Effector CD4-positive, alpha-beta T cell (primary cell): ENCODE data around the gene C20orf144.

ENCODE experiments used
- DNase-seq: peaks from one replicate; pipeline ENCODE4 v3.0.0-alpha.2; 2020

The C20orf144 gene

DNA sequence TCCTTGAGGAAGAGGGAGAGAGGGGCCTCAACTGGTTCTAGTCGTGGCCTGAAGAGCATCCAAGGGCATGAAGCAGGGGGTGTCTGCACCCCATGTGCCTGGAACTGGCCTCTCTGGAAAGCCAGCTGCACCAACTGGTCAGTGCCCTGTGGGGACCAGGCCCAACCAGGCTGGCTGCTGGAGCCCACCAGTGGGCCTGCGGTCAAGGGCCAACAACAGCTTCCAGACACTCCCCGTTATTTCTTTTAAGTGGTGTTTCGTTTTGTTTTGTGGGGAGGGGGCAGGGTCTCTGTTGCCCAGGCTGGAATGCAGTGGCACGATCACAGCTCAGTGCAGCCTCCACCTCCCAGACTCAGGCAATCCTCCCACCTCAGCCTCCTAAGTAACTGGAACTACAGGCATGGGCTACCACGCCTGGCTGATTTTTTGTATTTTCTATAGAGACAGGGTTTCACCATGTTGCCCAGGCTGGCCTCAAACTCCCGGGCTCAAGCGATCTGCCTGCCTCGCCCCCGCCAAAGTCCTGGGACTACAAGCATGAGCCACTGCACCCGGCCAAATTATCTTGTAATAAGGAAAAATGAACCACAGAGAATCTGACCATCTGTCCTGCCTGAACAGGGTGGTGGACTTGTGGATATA, 11.9 kb upstream of the C20orf144 start:
- no peak for DNase-seq

DNA sequence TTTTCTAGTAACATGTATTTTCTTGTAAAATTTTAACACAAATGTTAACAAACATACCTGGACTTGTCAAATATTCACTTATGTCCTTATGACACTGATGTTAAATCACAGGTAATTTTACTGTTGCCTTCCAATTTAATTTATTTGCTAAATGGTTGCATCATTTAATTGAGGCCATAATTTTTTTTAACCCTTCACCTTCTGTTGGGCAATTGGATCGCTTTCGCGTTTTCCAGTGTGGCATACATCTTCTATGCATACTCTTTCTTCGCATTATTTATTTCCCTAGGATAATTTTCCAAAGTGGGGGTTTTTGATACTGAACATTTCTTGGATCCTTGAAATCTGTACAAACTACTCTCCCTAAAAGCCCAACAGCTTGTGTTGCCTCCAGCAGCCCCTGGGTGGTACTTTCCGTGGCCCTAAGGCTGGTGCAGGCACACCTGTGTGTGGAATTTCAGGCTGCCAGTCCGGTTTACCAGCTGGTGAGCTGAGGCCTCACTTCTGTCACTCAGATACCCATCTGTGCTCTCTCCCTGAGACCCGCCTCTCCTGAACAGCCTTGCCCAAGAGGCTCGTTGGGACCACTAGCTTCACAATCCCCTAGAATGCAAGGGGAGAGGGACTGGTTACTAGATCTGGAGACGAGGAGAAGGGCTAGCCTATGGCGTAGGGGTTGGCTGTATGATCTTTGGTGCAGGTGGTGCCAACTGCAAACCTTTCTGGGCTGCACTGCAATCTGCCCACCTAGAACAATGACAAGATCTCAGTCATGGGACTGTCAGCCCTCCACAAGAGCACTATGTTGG, 11.2 kb upstream of the C20orf144 start:
- no peak for DNase-seq

DNA sequence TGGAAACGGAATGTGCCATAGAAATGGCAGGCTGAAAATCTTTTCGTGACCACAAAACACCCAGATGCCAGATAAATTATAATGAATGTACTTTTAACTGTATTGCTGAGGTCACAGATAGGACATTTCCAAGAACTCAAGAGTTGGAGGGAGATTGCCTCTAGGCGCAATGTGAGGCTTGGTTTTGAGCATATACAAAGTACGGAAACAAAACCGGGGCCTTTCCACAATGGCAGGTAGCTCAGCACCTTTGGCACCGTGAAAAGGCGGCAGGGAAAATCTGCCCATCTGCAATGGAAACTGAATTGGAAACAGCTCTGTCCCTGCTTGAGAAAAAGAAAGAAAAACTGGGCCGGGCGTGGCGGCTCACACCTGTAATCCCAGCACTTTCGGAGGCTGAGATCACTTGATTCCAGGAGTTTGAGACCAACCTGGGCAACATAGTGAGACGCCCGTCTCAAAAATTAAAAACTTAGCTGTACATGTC, 10.5 kb upstream of the C20orf144 start:
- DNase-seq: no peak

DNA sequence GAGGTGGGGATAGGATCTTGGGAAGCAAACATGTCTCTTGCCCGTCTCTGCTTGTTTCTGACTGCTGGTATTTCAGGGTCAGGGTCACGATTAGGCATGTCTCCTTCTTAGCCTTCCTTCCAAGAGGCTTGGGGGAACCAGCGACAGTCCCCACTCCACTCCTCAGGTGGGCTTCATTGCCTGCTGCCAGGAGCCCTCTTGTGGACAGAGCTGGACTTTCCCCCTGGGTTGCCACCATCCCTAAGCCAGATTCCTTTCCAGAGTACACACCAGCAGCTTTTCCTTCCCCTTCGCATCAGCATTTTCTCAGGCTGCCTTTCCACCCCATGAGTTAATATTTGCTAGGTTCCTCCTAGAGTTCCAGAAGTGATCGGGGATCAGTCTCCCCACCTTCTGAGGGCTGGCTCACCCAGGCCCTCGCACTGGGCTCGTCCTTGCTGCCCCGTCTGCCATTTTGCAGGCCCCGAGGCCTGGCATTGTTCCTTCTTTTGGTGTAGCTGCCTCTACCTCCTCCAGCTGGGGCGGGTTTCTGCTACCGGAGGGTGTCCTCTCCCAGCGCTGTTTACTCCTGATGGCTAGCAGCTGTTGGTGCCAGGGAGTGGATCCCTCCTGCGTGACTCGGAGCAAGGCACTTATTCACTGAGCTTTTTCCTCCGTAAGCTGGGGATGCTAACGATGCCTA, 8.8 kb upstream of the C20orf144 start:
- no peak for DNase-seq

DNA sequence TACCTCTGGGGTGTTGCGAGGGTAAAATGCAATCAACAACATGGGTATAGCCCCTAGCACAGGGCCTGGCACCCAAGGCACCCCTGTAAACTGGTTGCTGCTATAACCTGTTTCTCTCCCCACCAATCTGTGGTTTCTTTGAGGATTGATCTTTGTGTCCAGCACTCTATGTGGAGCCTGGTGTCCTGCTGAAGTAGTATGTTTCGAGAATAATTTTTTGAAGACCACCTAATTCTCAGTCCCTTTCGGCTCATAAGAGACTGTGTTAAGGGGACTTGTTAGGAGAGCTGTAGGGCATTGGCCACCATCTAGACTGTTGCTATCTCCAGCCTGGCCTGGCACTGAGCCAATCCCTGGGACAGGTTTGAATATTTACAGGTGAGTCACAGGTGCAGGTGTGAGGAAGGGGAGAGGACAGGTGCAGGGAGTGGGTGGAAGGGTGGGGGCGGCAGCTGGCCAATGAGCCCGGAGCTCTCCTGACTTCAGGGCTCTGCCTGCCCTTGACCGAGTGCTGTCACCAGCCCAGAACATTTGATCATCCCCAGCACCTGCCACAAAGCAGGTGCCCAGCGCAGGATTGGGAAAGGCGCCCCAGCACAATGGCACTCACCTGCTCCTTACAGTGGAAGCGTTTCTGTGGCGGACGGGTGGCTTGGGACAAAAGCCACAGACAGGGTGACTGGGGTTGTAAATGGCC, 8.1 kb upstream of the C20orf144 start:
- no peak for DNase-seq

DNA sequence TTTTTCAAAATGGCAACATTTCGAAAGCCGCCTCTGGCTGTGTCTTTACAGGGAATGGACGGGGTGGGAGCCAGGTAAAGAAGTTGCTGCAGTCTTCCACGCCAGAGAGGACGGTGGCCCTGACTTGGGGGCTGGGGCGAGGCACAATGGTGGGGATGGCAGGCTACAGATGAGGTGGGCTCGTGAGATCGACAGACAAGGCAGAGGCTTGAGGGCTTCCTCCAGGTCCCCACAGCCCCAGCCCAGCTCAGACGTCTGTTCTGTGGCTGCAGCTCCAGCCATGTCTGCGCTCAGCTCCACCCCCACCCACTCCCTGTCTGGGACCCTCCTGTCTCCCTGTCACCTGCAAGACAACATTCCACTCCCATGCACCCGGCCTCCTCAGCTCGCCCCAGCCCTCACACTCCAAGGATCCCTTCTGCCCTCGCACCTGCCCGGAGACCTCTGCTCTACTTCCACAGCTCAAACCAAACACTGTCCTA, 7.4 kb upstream of the C20orf144 start:
- no peak for DNase-seq

DNA sequence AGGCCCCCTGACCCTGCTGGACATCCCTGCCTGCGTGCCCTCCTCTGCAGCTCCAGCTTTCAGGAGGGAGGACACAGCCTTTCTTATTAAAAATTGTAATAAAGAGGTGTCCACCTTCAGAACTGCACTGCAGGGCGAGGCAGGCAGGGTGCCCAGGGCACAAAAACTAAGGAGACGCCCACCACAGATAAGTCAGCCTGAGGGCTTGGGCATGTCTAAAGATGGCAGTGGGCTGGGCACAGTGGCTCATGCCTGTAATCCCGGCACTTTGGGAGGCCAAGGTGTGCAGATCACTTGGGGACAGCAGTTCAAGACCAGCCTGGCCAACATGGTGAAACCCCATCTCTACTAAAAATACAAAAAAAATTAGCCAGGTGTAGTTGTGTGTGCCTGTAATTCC, 7.0 kb upstream of the C20orf144 start:
- no peak for DNase-seq

DNA sequence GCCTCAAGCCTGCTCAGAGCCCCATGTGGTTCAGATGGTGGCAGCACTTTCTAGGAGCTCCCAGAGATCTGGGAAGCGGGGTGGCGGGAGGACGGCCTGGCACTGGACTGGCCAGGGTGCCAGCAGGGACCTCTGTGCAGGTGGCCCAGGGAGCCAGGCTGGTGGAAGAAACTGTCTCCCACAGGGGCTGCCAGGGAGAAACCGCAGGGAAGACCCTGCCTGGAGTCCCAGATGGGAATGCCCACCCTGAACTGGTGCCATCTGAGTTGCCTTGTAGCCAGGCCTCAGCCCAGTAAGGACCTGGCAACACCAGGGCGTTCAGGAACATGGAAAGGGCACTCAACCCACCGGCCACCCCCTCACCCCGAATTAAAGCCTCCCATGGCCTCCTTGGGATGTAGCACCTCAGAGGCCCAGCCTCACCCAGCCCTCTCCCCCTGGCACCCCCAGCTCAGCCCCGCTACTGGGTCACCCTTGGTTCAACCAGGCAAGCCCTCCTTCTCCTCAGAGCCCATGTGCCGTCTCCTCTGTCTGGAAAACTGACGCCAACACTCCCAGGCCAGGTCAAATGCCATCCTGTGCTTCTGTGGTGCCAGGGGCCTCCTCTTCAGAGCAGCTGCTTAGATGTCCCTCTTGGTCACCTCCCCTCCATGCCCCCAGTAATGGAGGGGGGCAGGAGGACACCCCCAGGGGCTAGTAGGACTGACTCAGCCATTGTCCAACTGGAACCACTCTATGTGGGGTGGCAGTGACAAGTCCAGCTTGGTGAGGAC, 5.9 kb upstream of the C20orf144 start:
- no peak for DNase-seq

DNA sequence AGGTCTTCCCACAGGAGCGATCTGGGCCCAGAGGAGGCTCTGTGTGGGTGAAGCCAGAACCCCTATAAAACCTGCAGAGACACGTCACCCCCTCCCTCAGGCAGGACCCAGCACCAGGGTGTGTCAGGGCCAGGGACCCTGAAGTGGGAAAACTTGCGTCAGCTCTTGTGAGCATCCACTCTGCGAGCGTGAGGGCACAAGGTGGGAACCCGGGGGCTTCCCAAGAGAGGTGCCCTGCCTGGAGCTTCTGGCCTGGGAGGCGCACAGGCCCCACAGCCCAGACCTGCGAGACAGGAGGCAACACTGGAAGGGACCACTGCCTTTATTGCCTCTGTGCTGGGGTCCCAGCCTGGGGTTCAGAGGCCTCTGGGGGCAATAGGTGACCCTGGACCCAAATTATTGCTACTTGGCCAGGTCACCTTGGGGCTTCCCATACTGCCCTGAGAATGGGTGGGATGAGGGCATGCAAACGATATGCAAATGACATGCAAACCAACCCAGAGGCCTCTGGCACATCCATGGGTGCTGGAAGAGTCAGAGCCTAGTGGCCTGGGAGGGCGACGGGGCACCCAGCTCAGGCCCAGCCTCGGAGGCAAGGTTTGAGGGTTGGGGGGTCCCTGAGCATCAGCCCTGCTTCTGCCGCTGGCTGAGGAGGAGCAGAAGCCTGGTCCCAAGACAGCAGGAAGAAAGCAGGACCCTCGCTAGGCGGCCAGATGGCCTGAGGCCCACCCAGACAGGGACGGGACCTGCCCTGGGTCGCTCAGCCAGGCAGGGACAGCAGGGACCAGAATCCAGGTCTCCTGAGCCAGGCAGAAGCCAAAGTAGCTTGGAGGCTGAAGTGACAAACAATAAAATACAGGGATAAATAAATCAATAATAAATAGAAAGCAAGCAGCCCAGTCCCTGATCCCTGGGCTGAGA, 5.1 kb upstream of the C20orf144 start:
- no peak for DNase-seq

DNA sequence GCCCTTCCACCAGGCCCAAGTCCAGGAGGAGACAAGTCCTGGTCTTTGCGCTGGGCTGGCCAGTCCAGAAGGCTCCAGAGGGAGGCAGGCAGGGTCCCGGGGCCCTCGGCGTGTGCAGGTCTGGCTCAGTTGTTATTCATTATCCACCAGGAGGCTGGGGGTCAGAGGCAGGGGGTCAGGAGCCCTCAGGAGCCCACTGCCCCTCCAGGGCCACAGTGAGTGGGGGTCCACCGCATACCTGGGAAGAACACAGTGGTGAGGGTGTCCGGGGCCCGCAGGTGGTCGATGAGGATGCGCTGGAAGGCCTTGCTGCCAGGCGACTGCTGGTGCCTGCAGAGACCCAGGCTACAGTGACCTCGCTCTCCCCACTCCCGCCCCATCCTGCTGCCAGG, 4.4 kb upstream of the C20orf144 start:
- DNase-seq: no peak

DNA sequence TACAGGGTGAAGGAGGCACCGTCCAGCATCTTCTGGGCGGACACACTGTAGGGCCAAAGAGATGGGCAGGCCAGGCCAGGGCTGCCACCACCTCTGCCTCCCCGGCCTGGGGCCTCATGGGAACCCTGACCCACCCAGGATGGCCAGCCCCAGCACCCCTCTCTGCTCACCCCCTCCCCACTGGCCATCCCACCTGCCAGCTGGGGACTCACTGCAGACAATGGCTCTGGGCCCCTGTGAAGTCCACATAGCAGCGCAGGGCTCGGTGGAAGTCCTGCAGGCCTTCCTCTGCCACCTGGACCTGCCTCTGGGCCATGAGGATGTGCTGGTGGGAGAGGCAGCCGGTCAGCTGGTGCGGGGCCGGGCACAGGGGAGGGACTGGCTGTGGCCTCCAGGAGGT, 3.6 kb upstream of the C20orf144 start:
- DNase-seq: no peak

DNA sequence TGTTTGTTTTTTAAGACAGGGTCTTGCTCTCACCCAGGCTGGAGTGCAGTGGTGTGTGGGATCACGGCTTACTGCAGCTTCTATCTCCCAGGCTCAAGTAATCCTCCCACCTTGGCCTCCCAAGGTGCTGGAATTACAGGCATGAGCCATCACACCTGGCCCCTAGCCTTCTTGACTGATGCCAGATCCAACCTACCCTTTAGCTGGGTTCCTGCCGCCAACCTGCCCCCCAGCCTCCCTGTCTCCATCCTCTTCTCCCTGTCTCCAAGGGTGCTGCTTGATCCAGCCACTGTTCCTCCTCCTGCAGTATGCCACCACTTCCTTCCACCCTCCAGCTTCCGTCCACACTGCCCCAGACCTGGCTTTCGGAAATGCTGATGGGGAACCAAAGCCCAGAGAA, 3.2 kb upstream of the C20orf144 start:
- DNase-seq: no peak

DNA sequence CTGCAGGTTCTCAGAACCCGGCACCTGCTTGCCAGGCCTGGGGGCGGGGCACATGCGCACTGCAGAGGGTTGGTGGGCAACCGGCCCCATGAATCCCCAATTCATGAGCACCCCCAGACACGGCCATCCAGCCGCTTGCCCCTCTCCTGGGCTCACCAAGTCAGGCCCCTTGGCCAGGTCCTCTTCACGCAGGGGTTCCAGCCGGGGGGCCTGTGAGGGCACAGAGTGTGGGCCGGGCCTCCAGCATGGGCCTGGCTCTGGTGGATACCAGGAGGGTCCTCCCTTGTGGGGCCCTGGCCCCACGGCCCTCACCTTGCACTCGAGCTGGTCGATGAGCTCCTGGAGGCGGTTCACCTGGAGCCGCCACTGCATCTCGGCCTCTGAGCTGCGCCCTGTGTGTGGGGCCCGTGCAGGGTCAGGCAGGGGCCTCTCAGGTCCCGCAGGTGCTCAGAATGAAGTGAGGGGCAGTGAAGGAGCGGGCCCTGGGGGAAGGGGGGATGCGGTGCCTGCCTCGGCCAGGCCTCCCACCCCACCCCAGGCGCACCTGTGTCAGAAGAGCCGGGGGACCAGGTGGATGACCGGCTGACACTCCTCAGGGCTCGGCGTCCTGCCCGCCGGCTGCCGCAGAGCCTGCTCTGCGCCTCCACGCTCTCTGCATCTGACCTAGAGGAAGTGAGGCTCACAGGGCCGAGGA, 2.6 kb upstream of the C20orf144 start:
- DNase-seq: no peak

DNA sequence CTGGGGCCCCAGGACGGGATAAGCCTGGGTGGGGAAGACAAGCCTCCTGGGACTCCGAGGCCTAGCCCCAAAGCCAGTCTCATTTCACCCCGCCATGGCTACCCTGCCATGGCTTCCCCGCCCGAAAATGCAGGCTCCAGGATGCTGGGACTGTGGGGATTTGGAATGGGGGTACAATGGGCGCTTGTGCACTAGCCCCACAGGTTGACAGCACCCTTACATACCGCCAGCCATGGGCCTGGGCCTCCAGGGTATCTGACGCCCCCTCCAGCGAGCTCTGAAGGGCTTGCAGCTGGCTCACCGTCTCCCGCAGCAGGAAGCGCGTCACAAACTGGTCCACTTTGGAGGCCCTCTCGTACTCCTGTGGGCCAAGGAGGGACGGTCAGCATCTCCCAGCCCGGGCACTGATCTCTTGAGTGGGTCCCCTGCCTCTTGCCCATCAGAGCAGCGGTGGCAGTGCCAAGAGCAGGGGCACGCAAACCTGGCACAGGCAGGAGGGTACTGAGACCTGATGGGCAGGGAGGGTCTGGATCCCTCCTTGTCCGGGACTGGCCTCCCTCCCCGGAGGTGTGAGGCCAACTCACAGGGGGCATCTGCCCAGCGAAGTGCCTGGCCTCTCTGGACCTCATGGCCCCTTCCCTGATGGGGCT, 2.0 kb upstream of the C20orf144 start:
- DNase-seq: no peak

DNA sequence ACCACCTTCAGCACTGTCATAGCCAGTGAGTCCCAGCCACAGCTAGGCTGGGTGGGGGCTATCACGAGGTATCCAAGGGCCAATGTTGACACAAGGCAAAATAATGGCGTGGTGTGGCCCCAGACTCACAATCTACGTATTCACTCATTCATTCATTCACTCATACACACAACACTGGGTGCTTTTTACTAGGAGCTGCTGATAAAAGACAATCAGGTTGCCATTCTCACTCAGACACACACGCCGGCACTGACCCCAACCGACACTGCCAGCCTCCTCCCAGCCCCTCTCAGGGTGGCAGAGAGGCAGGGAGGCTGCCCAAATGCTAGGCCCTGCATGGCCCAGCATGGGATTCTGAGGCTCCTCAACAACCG, 1.5 kb upstream of the C20orf144 start:
- DNase-seq: no peak

DNA sequence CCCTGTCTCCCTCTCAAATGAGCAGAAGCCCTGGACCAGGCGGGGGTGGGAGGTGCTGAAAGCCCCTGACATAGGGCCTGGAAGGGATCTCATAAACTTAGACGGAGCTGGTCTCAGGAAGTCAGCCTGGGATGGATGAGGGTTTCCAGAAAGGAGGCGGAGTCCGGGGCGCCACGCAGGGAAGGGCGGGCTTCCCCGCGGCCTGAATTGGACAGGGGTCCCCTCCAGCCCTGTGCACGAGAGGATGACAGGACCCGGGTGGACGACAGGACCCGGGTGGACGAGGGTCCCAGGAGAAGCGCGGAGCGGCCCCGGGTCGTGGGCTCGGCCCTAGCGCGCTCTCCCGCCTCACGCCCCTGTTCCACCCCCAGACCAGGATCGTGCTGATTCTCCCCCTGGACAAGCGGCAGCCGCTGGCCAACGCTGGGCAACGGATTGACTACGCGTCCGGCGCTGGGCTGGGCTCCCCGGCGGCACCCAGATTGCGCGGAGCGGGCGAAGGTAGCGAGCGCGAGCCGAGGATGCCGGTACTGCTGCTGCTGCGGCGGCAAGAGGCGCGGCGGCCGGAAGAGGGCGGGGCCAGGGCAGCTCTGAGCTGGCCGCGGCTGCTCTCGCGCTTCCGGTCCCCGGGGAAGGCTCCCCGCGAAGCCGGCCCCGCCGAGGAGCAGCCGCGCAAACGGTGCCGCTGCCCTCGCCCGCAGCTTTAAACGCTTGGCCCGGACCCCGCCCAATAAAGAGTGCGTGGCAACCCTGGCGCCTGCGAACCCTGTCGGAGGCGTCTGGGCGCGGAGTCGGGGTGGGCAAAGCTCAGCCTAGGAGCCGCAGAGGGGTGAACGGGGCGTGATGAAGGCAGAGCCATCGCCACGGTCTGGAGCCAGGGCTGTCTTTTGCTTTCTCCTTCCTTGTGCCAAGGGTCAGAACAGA, 1.3 kb downstream of the C20orf144 start:
- DNase-seq: peak; percentile 73

DNA sequence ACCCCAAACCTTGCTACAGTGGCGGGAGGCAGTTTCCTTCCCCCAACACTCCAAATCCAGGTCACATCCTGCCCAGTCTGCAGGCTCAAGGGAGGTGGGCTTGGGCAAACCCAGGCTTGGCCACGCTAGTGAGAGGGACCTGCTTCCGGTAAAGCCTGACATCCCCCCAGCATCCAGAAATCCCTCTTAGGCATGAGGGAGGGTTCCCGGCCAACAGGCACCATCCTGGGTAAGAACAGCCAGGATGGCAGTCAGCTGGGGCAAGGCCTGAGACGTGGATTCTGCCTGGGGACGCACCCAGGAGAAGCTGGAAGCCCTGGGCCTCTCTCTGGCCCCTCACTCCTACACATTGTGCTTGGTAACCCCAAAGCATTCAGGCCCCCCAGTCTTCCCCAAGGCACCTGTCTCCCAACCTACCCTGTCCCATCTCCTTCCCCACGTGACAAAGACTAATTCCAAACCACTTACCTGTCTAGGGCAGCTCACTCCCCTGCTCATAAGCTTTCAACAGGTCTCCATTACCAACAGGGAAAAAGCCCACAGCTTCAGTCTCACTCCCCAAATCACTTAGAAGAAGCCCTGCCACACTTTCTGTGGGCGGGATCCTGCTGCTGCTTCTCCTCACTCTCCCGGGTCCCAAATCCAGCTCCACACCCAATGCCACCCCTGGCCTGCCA, 2.1 kb downstream of the C20orf144 start:
- no peak for DNase-seq

DNA sequence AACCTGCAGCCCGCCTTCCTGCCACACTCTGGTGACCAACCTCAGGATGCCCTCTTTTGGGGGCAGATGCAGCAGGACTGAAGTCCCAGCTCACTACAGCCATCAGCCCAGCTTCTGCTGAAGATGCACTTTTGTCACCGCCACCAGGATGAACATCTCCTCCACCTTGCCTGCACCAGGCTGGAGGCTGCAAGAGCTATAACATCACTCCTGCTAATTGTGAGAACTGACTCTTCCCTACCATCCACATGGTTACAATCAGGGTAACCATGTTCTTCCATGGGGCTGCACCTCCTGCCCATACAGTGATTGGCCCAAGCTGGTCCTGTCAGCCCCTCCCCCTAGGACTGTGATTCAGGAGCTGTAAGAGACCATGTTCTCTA, 2.6 kb downstream of the C20orf144 start:
- DNase-seq: no peak
